Ovary (tissue), 3 donors: ENCODE data around the gene CCT3.

Source experiments
- CTCF ChIP-seq, 3 donors: fragments of 450-650 bp in 2 of 3; fragments of 200-600 bp in 1 of 3; IDR thresholded peaks; one replicate each; pipeline versions ENCODE4 v1.5.1 to v1.8.0; 2016 to 2022; ENCODE audit warnings: antibody characterized with exemption in 3 of 3, mild to moderate bottlenecking in 1 of 3
- EP300 ChIP-seq: sonication (generic); formaldehyde crosslinking; IDR thresholded peaks from one replicate; pipeline ENCODE4 v1.6.1; 2017; ENCODE audit warnings: antibody characterized with exemption
- POLR2A ChIP-seq: fragments of 450-650 bp; IDR thresholded peaks from one replicate; pipeline ENCODE4 v1.6.1; 2017; ENCODE audit warnings: antibody characterized with exemption, mild to moderate bottlenecking, moderate library complexity
- donor health status: DM: no; HTN: no; CAD: no.

DNA sequence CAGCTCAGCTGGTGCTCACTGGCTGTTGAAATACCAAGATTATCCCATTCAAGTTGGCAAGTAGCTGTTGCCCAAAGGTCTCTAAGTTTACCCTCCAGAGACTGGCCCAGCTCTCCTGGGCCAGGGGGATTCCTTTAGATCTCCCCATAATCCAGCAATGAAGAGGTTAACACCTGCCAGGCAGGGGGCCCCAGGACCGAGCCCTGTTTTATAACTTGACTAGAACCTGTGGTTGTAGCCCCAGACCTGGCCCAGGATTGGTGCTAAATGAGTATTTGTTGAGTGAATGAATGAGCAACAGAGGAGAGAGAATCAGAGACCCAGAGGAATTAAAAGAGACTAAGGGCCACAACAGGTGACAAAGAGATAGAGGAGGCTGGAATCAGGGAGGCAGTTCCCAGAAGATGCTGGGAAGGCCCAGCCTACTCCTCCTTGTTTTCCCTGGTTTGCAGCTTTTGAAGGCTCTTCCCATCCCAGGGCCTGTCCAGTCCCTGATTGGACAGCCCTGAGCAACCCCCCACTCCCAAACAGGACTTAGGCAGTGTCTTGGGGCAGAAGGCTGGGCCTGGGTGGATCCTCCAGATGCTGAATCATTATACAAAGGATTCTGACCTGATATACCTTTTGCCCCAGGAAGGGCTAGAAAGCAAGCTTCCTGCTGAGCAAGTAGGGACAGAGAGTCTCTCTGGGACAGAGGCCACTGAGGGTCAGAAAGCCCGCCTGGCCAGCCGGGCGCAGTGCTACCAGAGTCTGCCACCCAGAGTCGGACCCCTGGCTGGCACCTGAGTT is 28.5 kb upstream of the CCT3 start:
- TF ChIP-seq EP300 = no peak
- TF ChIP-seq CTCF (IDR thresholded peaks at IDR 0.05) = no peak
- TF ChIP-seq POLR2A = no peak
